ENCODE results near the gene LSM3.

LSM3 gene

GRCh38 chr3:14200841-14201240, 22.2 kb downstream of the LSM3 start:
- DNase-seq (ENCODE audit: low read depth) = no peak

GRCh38 chr3:14201940-14202684, 23.5 kb downstream of the LSM3 start:
- DNase-seq (ENCODE audit: low read depth) = no peak

- DNase-seq (ENCODE audit: low read depth) = no peak
These were observed 24.4 kb downstream of the LSM3 start for GRCh38 chr3:14202874-14203520.

- DNase-seq (ENCODE audit: low read depth) = peak; percentile 8
These were observed 25.0 kb downstream of the LSM3 start for GRCh38 chr3:14203521-14204079.

GRCh38 chr3:14204515-14205284, 26.1 kb downstream of the LSM3 start:
- DNase-seq (ENCODE audit: low read depth) = no peak

- no peak for DNase-seq (ENCODE audit: low read depth)
These were observed 28.0 kb downstream of the LSM3 start for GRCh38 chr3:14206548-14207177.

- DNase-seq (ENCODE audit: low read depth) = no peak
These were observed 29.6 kb downstream of the LSM3 start for GRCh38 chr3:14208168-14208567.

GRCh38 chr3:14208977-14209394, 30.4 kb downstream of the LSM3 start:
- no peak for DNase-seq (ENCODE audit: low read depth)

GRCh38 chr3:14209581-14210289, 31.1 kb downstream of the LSM3 start:
- no peak for DNase-seq (ENCODE audit: low read depth)

GRCh38 chr3:14210290-14210688, 31.7 kb downstream of the LSM3 start:
- no peak for DNase-seq (ENCODE audit: low read depth)

GRCh38 chr3:14210843-14211594, 32.4 kb downstream of the LSM3 start:
- DNase-seq (ENCODE audit: low read depth) = no peak

- DNase-seq (ENCODE audit: low read depth) = no peak
These were observed 33.0 kb downstream of the LSM3 start for GRCh38 chr3:14211621-14212020.

- no peak for DNase-seq (ENCODE audit: low read depth)
These were observed 33.4 kb downstream of the LSM3 start for GRCh38 chr3:14212032-14212431.

- DNase-seq (ENCODE audit: low read depth) = no peak
These were observed 34.6 kb downstream of the LSM3 start for GRCh38 chr3:14213066-14213774.

GRCh38 chr3:14214764-14215163, 36.1 kb downstream of the LSM3 start:
- no peak for DNase-seq (ENCODE audit: low read depth)

GRCh38 chr3:14216257-14217048, 37.8 kb downstream of the LSM3 start:
- peak; percentile 20 for DNase-seq (ENCODE audit: low read depth)

- DNase-seq (ENCODE audit: low read depth) = no peak
These were observed 39.7 kb downstream of the LSM3 start for GRCh38 chr3:14218355-14218754.

- DNase-seq (ENCODE audit: low read depth) = no peak
These were observed 42.3 kb downstream of the LSM3 start for GRCh38 chr3:14220933-14221332.

GRCh38 chr3:14221902-14222301, 43.3 kb downstream of the LSM3 start:
- DNase-seq (ENCODE audit: low read depth) = no peak

All from activated T-helper 1 cell treated with Interleukin-2 at 50 U/mL for 16 hours (primary cell).